SK-N-MC (cell line): ENCODE measurements around the gene PICK1.

ENCODE experiments used
- DNase-seq: peaks from one replicate; pipeline ENCODE4 v3.0.0-alpha.2; 2011; ENCODE audit warnings: low read depth, low spot score
- H3K27ac ChIP-seq: fragments of 200-600 bp; sonication (generic); 2 replicates; pipeline ENCODE4 v1.5.1; 2016; ENCODE audit warnings: mixed run types
- H3K36me3 ChIP-seq: fragments of 200-600 bp; sonication (generic); 2 replicates; pipeline ENCODE4 v1.6.1; 2017; ENCODE audit warnings: antibody characterized with exemption, low read length, mixed read lengths; ENCODE audit not compliant: insufficient read depth
- H3K4me3 ChIP-seq: fragments of 200-600 bp; sonication (generic); 2 replicates; pipeline ENCODE4 v1.5.1; 2016
- H3K9ac ChIP-seq: fragments of 200-600 bp; sonication (generic); 2 replicates; pipeline ENCODE4 v1.8.0; 2017; ENCODE audit warnings: mixed run types, mixed read lengths; ENCODE audit not compliant: insufficient read length
- H3K9me3 ChIP-seq: fragments of 200-600 bp; sonication (generic); 2 replicates; pipeline ENCODE4 v1.6.1; 2017; ENCODE audit warnings: low read depth, mild to moderate bottlenecking, antibody characterized with exemption, low read length, moderate library complexity, mixed read lengths
- EZH2 ChIP-seq: fragments of 200-600 bp; sonication (generic); IDR thresholded peaks from one replicate; pipeline ENCODE4 v1.6.1; 2017; ENCODE audit warnings: antibody characterized with exemption
- FOXP2 ChIP-seq: optimal IDR thresholded peaks from 2 replicates; pipeline ENCODE3; 2011; ENCODE audit warnings: mild to moderate bottlenecking, moderate library complexity; ENCODE audit not compliant: insufficient read depth; ENCODE audit errors: extremely low read length, control extremely low read depth
- POLR2AphosphoS5 ChIP-seq: IDR thresholded peaks from 2 replicates; pipeline ENCODE4 v1.6.1; 2012; ENCODE audit warnings: mild to moderate bottlenecking, low read depth, low read length, borderline replicate concordance

Gene PICK1

DNA sequence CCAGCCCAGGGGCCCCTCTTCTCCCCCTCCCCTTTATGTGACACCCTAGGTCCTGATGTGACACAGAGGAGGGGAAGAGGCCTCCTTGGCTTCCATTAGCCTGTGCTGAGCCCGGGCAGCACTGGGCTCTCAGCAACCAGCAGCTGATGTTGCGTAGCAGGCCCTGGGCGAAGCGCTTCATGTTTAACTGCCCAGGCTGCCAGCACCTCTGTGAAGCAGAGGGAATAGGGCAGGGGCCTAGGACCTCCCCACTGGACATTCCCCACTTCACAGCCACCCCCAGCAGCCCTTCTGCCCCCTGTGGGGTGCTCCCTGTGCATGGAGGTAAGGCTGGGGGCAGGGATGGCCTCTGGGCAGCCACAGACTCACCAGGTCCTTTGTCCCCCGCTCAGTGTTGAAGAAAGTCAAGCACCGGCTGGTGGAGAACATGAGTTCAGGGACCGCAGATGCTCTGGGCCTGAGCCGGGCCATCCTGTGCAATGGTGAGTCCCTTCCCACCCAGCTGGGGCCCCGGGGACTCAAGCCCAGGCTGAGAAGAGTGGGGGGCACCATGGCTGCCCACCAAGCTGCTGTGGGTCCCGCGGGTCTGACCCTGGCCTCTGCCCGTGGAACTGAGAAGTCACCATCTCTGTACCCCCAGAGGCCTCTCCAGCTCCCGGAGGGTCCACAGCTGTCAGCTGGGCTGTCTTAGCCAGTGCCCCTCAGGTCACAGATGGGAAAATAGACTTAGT is 11.6 kb downstream of the PICK1 start:
- no peak overlapping the region for H3K4me3 ChIP-seq
- TF ChIP-seq FOXP2 (no peak), EZH2 (no peak), POLR2AphosphoS5 (no peak)
- no peak for DNase-seq
- H3K9me3 ChIP-seq, result no peaks in the 10 kb centered on the region
- H3K9ac ChIP-seq, result no peak overlapping the region
- peaks cover 5% of the 10 kb centered on the region; the same call in 1 of the 2 replicates for H3K36me3 ChIP-seq
- H3K27ac ChIP-seq, result no peak overlapping the region

- Histone ChIP-seq H3K9me3 (no peaks in the 10 kb centered on the region), H3K4me3 (no peak overlapping the region), H3K36me3 (peaks cover 5% of the 10 kb centered on the region; the same call in 1 of the 2 replicates), H3K9ac (no peak overlapping the region), H3K27ac (no peak overlapping the region)
- no peak for DNase-seq
- TF ChIP-seq FOXP2 (no peak), EZH2 (no peak), POLR2AphosphoS5 (no peak)
Measured at GRCh38 chr22:38069372-38070249, 12.4 kb downstream of the PICK1 start.

- Histone ChIP-seq H3K4me3 (no peak overlapping the region), H3K36me3 (no peaks in the 10 kb centered on the region; the same call in 1 of the 2 replicates), H3K9me3 (no peaks in the 10 kb centered on the region), H3K27ac (no peak overlapping the region), H3K9ac (no peak overlapping the region)
- TF ChIP-seq FOXP2 (no peak), POLR2AphosphoS5 (no peak), EZH2 (no peak)
- DNase-seq, result no peak
Measured at GRCh38 chr22:38070250-38070921, 13.2 kb downstream of the PICK1 start.

DNA sequence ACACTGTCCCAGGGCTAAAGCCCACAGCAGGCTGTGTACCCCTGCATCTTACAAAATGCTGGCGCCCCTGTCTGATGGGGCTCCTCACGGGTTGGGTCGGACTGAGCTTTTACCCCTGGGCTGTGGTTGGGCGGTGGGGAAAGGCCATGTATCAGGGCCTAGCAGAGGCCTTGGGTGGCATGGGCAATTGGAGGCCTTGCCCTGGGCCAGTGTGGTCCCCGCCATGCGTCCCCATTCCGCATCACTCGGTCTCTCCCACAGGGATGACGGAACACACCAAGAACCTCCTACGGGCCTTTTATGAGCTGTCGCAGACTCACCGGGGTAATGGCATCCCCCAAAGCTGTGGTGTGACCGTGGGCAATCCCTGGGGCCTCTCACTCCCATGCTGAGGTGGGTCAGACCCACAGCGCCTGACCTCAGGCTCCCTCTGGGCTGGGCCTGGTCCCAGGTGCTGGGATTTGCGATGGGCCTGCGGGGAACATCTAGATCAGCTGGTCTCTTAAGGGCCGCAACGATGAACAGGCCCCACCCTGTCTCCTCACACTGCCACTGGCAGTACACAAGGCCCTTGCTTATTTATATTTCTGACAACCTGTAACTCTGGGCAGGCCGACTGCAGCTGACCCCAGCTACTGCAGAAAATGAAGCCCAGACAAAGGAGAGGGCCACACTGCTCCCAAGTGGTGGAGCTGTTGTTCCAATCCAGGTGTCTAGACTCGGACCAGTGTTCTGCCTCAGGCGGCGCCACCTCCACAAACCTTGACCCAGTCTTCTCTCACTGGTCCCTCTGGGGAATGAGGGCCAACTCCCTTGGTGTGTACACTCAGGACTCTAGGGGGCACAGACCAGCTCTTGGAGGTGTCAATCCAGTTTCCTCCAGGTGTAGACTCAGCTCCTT is 14.5 kb downstream of the PICK1 start:
- TF ChIP-seq EZH2 (no peak), POLR2AphosphoS5 (no peak), FOXP2 (no peak)
- H3K27ac ChIP-seq, result no peak overlapping the region
- H3K4me3 ChIP-seq, result no peak overlapping the region
- H3K36me3 ChIP-seq, result no peaks in the 10 kb centered on the region; the same call in 1 of the 2 replicates
- no peak overlapping the region for H3K9ac ChIP-seq
- no peak for DNase-seq
- no peaks in the 10 kb centered on the region for H3K9me3 ChIP-seq

DNA sequence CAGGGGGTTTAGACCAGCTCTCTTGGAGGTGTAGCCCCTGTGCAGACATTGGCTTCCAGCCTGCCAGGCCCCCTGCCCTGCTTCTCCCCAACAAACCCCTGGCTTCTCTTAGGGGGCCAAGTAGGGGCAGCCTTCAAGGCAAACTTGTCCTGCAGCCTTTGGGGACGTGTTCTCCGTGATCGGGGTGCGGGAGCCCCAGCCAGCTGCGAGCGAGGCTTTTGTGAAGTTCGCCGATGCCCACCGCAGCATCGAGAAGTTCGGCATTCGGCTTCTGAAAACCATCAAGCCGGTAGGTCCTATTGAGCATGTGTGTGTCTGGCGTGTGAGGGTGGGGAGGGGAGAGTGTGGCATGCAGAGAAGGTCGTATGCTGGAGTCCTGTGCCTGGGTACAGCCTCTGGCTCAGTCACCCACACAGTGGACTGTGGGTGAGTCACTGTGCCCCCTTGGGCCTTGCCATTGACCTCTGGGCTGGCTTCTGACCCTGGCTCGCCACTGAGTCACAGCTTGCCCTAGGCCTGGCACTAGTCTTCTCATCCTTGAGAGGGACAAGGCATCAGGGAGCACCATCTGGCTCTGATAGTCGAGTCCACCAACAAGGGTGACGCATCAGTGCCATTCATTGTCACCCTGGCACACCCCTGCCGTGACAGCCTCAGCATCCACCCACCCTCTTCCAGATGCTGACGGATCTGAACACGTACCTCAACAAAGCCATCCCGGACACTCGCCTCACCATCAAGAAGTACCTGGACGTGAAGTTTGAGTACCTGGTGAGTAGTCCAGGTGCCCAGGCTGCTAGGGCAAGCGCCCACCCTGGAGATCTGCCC is 15.3 kb downstream of the PICK1 start:
- H3K4me3 ChIP-seq, result no peak overlapping the region
- no peak overlapping the region for H3K9ac ChIP-seq
- no peaks in the 10 kb centered on the region for H3K9me3 ChIP-seq
- no peaks in the 10 kb centered on the region; the same call in 1 of the 2 replicates for H3K36me3 ChIP-seq
- TF ChIP-seq EZH2, result no peak
- TF ChIP-seq POLR2AphosphoS5, result no peak
- no peak for TF ChIP-seq FOXP2
- DNase-seq, result no peak
- no peak overlapping the region for H3K27ac ChIP-seq

DNA sequence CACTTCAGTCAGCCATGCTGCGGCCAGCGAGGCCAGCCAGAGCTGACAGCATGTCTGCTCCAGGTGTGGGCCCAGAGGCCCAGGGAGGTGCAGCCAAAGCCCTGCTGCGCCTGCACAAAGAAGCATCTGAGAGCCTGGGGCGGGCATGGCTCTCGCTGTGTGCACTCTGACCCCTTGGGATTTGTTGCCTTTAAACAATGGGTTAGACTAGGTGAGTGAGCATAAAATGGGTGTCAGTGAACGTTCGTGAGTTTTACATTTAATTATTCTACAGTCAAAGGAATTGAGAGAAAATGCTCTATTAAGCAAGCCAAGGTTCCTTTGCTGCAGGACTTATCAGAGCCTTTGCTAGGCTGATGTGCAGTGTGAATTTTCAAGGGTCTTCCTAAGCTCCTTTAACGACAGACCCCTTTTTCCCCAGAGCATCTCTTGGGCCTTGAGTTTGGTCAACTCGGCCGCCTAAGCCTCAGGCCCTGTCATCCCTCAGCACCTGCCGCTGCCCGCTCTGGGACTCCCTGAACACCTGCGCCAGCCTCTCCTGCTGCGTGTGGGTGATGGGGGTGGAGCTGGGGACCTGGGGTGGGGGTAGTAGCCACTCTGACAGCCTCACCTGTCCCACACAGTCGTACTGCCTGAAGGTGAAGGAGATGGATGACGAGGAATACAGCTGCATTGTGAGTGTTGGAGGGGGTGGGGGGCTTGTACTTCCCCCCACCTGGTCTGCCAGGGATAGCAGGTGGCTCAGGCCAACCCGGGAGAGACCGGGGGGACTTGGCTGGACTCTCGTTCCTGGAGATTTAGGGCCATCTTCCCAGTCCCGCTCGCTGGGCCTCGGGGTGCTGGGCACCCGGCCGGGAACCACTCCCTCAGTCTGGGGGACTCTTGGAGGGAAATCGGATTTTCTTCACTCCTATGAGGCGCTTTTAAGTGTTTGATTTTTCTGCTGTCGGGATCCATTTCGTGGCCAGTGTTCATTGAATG is 16.2 kb downstream of the PICK1 start:
- TF ChIP-seq POLR2AphosphoS5 (no peak), EZH2 (no peak), FOXP2 (no peak)
- H3K9ac ChIP-seq, result no peak overlapping the region
- no peak for DNase-seq
- H3K36me3 ChIP-seq, result no peaks in the 10 kb centered on the region; the same call in 1 of the 2 replicates
- H3K27ac ChIP-seq, result no peak overlapping the region
- no peak overlapping the region for H3K4me3 ChIP-seq
- no peaks in the 10 kb centered on the region for H3K9me3 ChIP-seq
